GM21390 (cell line): ENCODE results near the gene EVA1A.

Experiments
- ATAC-seq: cut with Tn5 transposase; IDR thresholded peaks from one replicate; pipeline ENCODE4 v1.9.1; 2021; ENCODE audit not compliant: unreplicated experiment

EVA1A gene

GRCh38 chr2:75560768-75561565, at the start of gene EVA1A:
EVA1A (minus strand) TSS chr2:75560939; CDS start chr2:75518140, 42,799 bp downstream.
- no peak for ATAC-seq

- no peak for ATAC-seq
Measured at GRCh38 chr2:75609937-75610508, 49.3 kb upstream of the EVA1A start.

GRCh38 chr2:75609334-75609689, 48.6 kb upstream of the EVA1A start:
- ATAC-seq: no peak

- ATAC-seq: peak; percentile 83
Measured at GRCh38 chr2:75608684-75609333, 48.1 kb upstream of the EVA1A start.

- no peak for ATAC-seq
Measured at GRCh38 chr2:75607988-75608683, 47.4 kb upstream of the EVA1A start.

GRCh38 chr2:75607400-75607798, 46.7 kb upstream of the EVA1A start:
- no peak for ATAC-seq

GRCh38 chr2:75606761-75607399, 46.1 kb upstream of the EVA1A start:
- no peak for ATAC-seq

GRCh38 chr2:75605770-75606529, 45.2 kb upstream of the EVA1A start:
- ATAC-seq: no peak

GRCh38 chr2:75604484-75604883, 43.7 kb upstream of the EVA1A start:
- no peak for ATAC-seq

GRCh38 chr2:75603477-75603876, 42.7 kb upstream of the EVA1A start:
- ATAC-seq: no peak

GRCh38 chr2:75602724-75603342, 42.1 kb upstream of the EVA1A start:
- ATAC-seq: no peak

- no peak for ATAC-seq
Measured at GRCh38 chr2:75600461-75601011, 39.8 kb upstream of the EVA1A start.

GRCh38 chr2:75598589-75599155, 37.9 kb upstream of the EVA1A start:
- ATAC-seq: no peak

GRCh38 chr2:75597949-75598348, 37.2 kb upstream of the EVA1A start:
- no peak for ATAC-seq

- ATAC-seq: no peak
Measured at GRCh38 chr2:75596784-75597183, 36.0 kb upstream of the EVA1A start.

GRCh38 chr2:75595541-75596395, 35.0 kb upstream of the EVA1A start:
- no peak for ATAC-seq

- no peak for ATAC-seq
Measured at GRCh38 chr2:75594596-75594995, 33.9 kb upstream of the EVA1A start.

- no peak for ATAC-seq
Measured at GRCh38 chr2:75592888-75593287, 32.1 kb upstream of the EVA1A start.
